G401.6 (cell line): ENCODE results near the gene PLXNB1.
"Not testable (repeated sequence)": the region's sequence is repeated elsewhere in the genome, so short reads cannot be mapped to it uniquely, and the experiment has no call there.

Source experiments
- FAIRE-seq: peaks from 2 replicates; lab custom pipeline; 2012; peaks lifted over from hg19 to GRCh38; lab: Jason Lieb, UNC

Gene PLXNB1, protein sequence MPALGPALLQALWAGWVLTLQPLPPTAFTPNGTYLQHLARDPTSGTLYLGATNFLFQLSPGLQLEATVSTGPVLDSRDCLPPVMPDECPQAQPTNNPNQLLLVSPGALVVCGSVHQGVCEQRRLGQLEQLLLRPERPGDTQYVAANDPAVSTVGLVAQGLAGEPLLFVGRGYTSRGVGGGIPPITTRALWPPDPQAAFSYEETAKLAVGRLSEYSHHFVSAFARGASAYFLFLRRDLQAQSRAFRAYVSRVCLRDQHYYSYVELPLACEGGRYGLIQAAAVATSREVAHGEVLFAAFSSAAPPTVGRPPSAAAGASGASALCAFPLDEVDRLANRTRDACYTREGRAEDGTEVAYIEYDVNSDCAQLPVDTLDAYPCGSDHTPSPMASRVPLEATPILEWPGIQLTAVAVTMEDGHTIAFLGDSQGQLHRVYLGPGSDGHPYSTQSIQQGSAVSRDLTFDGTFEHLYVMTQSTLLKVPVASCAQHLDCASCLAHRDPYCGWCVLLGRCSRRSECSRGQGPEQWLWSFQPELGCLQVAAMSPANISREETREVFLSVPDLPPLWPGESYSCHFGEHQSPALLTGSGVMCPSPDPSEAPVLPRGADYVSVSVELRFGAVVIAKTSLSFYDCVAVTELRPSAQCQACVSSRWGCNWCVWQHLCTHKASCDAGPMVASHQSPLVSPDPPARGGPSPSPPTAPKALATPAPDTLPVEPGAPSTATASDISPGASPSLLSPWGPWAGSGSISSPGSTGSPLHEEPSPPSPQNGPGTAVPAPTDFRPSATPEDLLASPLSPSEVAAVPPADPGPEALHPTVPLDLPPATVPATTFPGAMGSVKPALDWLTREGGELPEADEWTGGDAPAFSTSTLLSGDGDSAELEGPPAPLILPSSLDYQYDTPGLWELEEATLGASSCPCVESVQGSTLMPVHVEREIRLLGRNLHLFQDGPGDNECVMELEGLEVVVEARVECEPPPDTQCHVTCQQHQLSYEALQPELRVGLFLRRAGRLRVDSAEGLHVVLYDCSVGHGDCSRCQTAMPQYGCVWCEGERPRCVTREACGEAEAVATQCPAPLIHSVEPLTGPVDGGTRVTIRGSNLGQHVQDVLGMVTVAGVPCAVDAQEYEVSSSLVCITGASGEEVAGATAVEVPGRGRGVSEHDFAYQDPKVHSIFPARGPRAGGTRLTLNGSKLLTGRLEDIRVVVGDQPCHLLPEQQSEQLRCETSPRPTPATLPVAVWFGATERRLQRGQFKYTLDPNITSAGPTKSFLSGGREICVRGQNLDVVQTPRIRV (N-terminal part only)

GRCh38 chr3:48429960-48430707 is at the start of gene PLXNB1:
Gene PLXNB1 (minus strand): TSS chr3:48430086. CDS start chr3:48424611, 5,475 bp downstream.
- no peak for FAIRE-seq

DNA sequence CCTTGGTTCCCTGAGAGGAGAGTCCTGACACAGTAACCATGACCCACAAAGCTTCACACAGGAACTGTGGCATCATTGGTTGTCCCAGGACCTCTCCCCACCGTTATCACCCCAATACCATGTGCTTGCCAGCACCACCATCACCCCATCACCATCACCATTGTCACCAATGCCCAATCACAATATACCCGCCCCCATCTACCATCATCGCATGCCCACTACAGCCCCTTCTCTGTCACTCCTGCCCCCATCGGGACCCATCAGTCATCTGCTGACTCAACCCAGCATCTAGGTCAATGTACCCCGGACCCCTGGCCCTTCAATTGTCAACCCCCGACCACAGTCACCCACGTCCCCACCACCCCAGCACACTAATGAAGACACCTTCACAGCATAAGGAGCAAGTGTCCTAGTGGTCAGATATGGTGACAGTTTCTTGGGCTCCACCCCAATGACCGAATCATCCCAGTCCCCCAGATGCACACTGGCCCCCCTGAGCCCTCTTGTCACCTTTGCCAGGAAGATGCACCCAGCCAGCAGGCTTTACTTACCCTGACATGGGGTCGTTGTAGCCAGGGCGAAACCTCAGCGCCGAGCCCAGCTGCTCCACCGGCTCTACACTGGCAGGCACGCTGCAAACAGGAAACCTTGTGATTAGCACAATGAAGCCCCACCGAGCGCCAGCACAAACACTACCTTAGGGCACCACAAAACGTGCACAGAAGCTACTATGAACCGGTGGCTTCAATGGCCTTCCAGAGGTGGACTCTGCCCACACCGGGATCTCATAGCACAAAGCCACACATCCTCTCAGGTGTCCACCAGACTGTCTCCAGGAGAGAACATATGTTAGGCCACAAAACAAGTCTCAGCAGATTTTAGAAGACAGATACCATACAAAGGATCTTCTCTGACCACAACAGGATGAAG is 49.0 kb upstream of the PLXNB1 start:
- no peak for FAIRE-seq

DNA sequence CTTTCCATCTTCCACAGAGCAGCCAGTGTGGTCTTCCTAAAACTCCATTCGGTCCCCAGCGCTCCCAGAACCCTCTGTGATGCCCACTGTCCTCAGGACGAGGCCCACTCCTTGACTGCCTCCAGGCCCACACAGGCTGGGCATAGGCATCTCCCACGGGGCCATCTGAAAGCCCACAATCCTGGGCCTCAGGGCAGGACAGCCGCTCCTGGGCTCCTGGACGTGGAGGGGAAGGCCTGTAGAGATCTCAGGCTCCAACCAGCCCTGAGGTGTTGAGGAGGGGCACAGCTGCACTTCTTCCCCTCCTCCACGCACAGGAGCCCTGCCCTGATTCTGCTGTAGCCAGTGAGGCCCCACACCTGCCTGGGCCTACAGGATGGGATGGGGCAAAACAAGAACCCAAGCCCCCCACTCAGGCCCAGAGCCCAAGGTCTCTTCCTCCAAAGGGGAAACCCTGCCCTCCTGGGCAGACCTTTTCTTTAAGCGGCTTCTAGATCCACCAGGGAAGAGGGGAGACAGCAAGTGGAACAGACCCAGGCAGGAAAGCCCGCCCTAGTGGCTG is 48.2 kb upstream of the PLXNB1 start:
- no peak for FAIRE-seq

GRCh38 chr3:48476426-48477053 is 46.7 kb upstream of the PLXNB1 start:
- no peak for FAIRE-seq

GRCh38 chr3:48475188-48475587 is 45.3 kb upstream of the PLXNB1 start:
- FAIRE-seq: no peak

GRCh38 chr3:48474619-48475018 is 44.7 kb upstream of the PLXNB1 start:
- FAIRE-seq: no peak

- not testable (repeated sequence) for FAIRE-seq
Observed at GRCh38 chr3:48474031-48474430, 44.1 kb upstream of the PLXNB1 start.

DNA sequence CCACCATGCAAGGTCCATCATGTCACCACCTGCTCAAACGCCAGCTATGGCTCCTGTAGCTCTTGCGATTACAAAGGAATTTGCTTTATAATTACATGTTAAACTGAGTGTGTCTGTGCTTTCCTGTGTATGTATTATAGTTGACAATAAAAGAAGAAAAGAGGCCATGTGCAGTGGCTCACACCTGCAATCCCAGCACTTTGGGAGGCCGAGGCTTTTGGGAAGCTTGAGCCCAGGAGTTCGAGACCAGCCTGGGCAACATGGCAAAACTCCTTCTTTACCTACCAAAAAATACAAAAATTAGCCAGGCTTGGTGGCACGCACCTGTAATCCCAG is 43.7 kb upstream of the PLXNB1 start:
- no peak for FAIRE-seq

DNA sequence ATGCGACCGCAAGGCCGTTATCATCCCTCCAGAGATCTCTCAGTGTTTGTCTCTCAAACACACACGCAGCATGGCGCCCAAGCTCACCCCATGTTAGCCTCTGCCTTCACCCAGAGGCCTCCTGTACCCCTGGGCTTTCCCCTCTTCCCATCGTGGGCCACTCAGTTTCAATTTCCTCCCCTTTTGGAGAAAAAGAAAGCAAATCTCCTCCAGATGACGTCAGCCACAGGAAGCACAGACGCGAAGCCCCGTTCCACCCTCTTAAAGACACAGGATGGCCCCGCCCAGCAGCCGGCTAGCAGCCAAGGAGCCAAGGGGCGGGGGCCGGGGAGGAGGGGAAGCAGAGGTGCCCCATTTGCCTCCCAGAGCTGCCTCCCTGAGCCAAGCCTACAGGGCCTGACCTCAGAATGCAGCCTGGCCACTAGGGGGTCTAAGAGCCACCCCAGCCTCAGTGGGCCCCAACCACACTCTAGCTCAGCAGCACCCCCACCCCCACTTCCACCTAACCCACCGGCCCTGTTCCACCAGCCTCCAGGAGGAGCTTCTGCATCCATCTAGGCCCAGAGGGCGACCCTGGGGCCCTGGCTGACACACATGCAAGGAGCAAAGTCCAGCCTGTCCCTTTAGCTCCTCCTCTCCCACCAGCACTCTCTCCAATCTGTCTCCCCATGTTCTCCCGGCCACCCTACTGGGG is 43.2 kb upstream of the PLXNB1 start:
- peak; percentile 96 for FAIRE-seq

GRCh38 chr3:48472673-48472922 is 42.7 kb upstream of the PLXNB1 start:
- FAIRE-seq: no peak

GRCh38 chr3:48470286-48470685 is 40.4 kb upstream of the PLXNB1 start:
- no peak for FAIRE-seq

- no peak for FAIRE-seq
Observed at GRCh38 chr3:48469046-48469915, 39.4 kb upstream of the PLXNB1 start.

DNA sequence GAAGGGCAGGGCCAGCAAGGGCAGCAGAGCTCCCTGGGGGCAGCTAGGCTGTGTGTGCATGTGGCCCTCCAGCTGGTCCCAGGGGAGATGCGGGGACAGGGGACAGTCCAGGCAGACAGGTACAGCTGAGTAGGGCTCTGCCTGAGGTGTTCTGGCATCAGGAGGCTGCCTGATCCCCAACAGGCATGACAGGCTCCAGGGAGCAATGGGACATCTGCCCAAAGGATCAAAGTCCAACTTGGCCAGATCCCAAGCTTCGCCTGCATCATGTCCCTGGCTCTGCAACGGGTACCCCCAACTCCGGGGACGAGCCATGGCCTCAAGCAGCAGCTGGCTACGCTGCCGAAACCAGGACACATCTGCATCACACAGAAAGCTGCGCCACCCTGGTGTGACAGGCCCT is 38.4 kb upstream of the PLXNB1 start:
- FAIRE-seq: no peak

GRCh38 chr3:48467473-48468267 is 37.8 kb upstream of the PLXNB1 start:
- no peak for FAIRE-seq

- FAIRE-seq: no peak
Observed at GRCh38 chr3:48467110-48467454, 37.2 kb upstream of the PLXNB1 start.

DNA sequence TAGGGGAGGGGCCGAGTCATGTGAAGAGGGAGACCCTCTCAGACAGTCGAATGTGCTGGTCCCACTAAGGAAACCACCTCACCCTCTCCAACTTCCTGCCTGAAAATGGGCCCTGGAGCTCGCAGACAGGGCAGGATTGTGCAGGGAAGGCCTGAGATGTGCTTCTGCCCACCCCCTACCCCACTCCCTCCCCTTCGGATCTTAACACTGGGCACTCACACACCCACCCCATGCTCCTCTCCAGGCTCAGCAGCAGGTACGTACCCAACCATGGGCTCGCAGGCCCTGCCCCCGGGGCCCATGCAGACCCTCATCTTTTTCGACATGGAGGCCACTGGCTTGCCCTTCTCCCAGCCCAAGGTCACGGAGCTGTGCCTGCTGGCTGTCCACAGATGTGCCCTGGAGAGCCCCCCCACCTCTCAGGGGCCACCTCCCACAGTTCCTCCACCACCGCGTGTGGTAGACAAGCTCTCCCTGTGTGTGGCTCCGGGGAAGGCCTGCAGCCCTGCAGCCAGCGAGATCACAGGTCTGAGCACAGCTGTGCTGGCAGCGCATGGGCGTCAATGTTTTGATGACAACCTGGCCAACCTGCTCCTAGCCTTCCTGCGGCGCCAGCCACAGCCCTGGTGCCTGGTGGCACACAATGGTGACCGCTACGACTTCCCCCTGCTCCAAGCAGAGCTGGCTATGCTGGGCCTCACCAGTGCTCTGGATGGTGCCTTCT is 36.7 kb upstream of the PLXNB1 start:
- no peak for FAIRE-seq
